ENCODE data around the gene GRIA4. TPM values are rescaled to one million over a fixed set of nuclear protein-coding genes. Genes with fewer than 3 reads are reported as not detected.

The GRIA4 gene
- total and polyA plus RNA-seq, 2 of the 13 experiments (the other 11 are each of a cell fraction or from before 2014, with no cell fraction given): not detected

- Histone ChIP-seq H3K36me3 (replicated peaks in 1 of 2; ENCODE audit: control insufficient read depth in 1 of 2, insufficient read depth in 2 of 2, low read length in 2 of 2) (no peaks in the 10 kb centered on the region), H4K20me1 (ENCODE audit: insufficient read depth, low read length) (no peaks in the 10 kb centered on the region), H3K9me3 (ENCODE audit: low read length) (no peaks in the 10 kb centered on the region), H3K27me3 (ENCODE audit: control insufficient read depth in 1 of 2, insufficient read depth in 2 of 2, low read length in 2 of 2) (no peaks in the 10 kb centered on the region), H3K27ac (ENCODE audit: extremely low read length, insufficient read depth, low read length) (no peak overlapping the region), H3K4me3 (replicated peaks in 1 of 3; ENCODE audit: insufficient read depth in 1 of 3, low read depth in 2 of 3, low read length in 3 of 3) (no peak overlapping the region), H2AFZ (ENCODE audit: low read length) (no peak overlapping the region), H3K9ac (ENCODE audit: insufficient read depth, low read depth, low read length) (no peak overlapping the region), H3K4me1 (ENCODE audit: insufficient read depth, low read length) (no peaks in the 10 kb centered on the region), H3K4me2 (ENCODE audit: low read depth, low read length) (no peak overlapping the region), H3K79me2 (ENCODE audit: insufficient read depth, low read length) (no peaks in the 10 kb centered on the region)
- intact Hi-C loops (cut with micrococcal nuclease; ENCODE audit: unreplicated experiment) (no loop called here), in situ Hi-C loops (cut with HindIII; ENCODE audit: extremely low pct_ligation_motif_present, low pct_unique_long_range_greater_than_20kb) (no loop called here)
- no TSS peak for BruUV-seq (replicated peaks)
- POLR2A ChIA-PET: no interaction called here
- WGBS (ENCODE audit: low lambda C conversion rate): 0% methylated on average over 3 of the region's 3 CpGs
- no peak for TF ChIP-seq ZNF362 (CRISPR knock-in tag; IDR thresholded peaks at IDR 0.05; ENCODE audit: borderline replicate concordance)
- TF ChIP-seq ZNF547 (CRISPR knock-in tag; IDR thresholded peaks at IDR 0.05): no peak
- TF ChIP-seq ZNF460 (CRISPR knock-in tag; IDR thresholded peaks at IDR 0.05; ENCODE audit: borderline replicate concordance): no peak
- no peak for TF ChIP-seq IRX3 (CRISPR knock-in tag; IDR thresholded peaks at IDR 0.05; ENCODE audit: borderline replicate concordance, low read depth)
- TF ChIP-seq PLRG1 (conservative IDR thresholded peaks at IDR 0.05): no peak
- TF ChIP-seq CREM (IDR thresholded peaks at IDR 0.05): no peak
- no peak for TF ChIP-seq CREM (CRISPR knock-in tag; IDR thresholded peaks at IDR 0.05)
- no peak for TF ChIP-seq NFKBIZ (CRISPR knock-in tag; IDR thresholded peaks at IDR 0.05)
- no peak for TF ChIP-seq PBX2 (CRISPR knock-in tag; IDR thresholded peaks at IDR 0.05)
- DNase-seq (ENCODE audit: low spot score) (no peak), ATAC-seq (no peak), FAIRE-seq (no peak)
- CTCF ChIA-PET (ENCODE audit: low intra/inter-chr PET ratio, low total read pairs): no interaction called here
Measured at GRCh38 chr11:105929084-105929955, 319.4 kb downstream of the GRIA4 start.
